HG03558 (cell line): ENCODE measurements around the gene ATP6V0C.
"Not testable (repeated sequence)": the region's sequence is repeated elsewhere in the genome, so short reads cannot be mapped to it uniquely, and the experiment has no call there.

Experiments used
- ATAC-seq: cut with Tn5 transposase; IDR thresholded peaks from one replicate; pipeline ENCODE4 v1.9.1; 2021; ENCODE audit warnings: moderate number of reproducible peaks; ENCODE audit not compliant: unreplicated experiment; ENCODE audit errors: extremely low read depth

The ATP6V0C gene

GRCh38 chr16:2473999-2474876, 39.5 kb upstream of the ATP6V0C start:
- no peak for ATAC-seq

- no peak for ATAC-seq
These were observed 38.8 kb upstream of the ATP6V0C start, which contains the start of gene TBC1D24 for GRCh38 chr16:2474877-2475412. TBC1D24 (plus strand) TSS chr16:2475127; CDS start chr16:2496149, 21,022 bp downstream.

- no peak for ATAC-seq
These were observed 38.1 kb upstream of the ATP6V0C start for GRCh38 chr16:2475413-2476344.

- ATAC-seq: no peak
These were observed 37.4 kb upstream of the ATP6V0C start for GRCh38 chr16:2476345-2476720.

DNA sequence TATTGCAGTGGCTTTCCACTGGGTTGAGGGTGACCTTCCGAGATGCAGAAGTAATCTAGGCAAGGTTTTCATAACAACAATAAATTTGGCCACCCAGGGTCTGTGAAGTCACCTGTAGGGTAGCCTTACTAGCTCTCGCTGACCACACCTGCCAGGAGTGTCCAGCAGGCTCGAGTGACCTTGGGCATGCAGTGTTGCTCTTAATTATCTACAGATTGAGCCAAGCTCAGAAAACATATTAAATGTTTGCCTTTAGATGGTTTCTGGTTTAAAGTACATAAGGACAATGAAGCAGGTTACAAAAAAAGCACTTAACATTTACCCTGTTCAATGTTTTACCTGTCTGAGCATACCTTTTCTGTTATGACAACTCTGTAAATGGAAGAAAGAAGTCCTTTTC, 37.0 kb upstream of the ATP6V0C start:
- no peak for ATAC-seq

DNA sequence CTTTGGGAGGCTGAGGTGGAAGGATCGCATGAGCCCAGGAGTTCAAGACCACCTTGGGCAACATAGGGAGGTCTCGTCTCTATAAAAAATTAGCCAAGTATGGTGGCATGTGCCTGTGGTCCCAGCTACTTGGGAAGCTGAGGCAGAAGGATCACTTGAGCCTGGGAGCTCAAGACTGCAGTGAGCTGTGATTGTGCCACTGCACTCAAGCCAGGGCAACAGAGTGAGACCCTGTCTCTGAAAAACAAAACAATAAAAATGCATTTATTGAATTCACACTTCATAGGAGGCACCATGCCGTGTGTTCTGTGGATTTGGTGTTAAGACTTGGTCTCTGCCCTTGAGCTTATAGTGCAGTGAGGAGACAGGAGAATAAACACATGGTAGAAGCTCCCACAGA, 36.4 kb upstream of the ATP6V0C start:
- no peak for ATAC-seq

- ATAC-seq: no peak
These were observed 35.5 kb upstream of the ATP6V0C start for GRCh38 chr16:2478279-2478678.

DNA sequence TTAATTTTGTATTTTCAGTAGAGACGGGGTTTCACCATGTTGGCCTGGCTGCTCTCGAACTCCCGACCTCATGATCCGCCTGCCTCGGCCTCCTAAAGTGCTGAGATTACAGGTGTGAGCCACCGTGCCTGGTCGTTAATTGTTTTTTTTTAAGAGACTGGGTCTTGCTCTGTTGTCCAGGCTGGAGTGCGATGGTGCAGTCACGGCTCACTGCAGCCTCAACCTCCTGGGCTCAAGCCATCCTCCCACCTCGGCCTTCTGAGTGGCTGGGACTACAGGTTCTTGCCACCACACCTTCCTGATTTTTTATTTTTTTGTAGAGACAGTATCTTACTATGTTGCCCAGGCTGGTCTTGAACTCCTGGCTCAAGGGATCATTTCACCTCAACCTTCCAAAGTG, 33.8 kb upstream of the ATP6V0C start:
- ATAC-seq: not testable (repeated sequence)

DNA sequence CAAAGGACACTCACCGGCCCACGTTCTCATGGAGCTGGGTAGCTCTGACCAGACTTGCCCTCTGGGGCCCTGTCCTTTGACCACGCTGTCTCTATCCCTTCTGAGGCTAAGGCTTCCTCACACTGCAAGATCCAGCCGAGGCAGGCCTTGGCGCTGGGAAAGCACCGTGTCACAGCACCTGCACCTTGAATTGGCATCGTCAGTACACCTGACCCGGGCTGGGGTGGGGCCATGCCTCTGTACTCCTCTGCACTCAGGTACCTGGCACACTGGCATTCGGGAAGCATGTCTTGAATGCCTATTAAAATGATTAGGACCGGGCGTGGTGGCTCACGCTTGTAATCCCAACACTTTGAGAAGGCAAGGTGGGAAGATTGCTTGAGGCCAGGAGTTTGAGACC, 32.8 kb upstream of the ATP6V0C start:
- ATAC-seq: no peak

GRCh38 chr16:2481676-2482075, 32.1 kb upstream of the ATP6V0C start:
- ATAC-seq: no peak

DNA sequence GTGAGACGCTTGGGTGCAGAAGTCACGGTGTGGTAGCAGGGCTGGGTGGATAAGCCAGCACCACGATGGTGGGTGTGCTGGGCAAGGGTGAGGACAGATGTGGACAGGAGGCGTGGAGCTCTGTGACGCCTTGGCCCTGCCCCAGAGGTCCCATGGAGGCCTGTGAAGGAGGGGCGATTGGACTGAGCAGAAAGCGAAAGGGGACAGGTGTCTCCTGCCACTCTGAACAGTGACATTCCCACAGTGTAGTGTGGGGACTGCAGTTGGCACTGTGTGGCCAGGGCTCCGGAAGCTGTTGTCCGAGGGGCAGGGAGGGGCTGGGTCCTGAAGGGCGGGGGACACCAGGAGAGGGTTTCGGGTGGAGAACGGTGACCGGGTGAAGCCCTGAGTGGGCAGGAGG, 31.5 kb upstream of the ATP6V0C start:
- no peak for ATAC-seq

DNA sequence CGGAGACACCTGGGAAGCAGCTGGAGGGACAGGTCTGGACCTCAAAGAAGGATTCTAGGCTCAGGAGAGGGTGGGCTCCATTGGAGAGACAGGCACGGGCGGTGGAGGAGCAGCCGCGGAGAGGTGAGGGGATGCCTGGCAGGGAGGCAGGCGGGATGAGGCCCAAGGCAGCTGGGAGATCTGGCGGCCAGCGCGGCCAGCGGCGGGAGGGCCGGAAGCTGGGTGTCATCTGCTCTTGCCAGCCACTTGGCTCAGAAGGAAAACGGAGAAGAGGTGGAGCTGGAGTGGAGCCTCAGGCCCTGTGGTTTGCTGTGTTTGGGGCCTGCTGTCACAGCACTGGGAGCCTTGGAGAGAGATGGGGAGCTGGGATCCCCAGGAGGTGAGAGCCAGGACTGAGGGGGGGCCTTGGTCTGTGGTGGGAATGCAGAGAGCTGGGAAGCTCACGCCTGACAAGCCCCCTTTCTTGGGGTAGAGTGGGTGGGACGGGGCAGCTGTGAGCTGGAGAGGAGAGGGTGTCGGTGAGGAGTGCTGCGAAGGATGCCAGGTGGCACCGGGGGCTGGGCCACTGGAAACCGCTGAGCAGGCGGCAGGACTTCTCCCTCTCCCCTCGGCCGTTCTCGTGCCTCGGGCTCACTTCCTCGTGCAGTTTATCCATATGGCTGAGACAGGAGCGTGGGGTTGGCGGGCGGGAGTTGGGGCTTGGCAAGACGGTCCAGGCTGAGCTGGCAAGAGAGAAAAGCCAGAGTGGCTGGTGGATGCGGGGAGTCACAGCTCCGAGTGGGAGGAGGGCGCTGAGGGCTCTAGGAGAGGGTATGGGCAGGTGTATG, 30.8 kb upstream of the ATP6V0C start:
- no peak for ATAC-seq

DNA sequence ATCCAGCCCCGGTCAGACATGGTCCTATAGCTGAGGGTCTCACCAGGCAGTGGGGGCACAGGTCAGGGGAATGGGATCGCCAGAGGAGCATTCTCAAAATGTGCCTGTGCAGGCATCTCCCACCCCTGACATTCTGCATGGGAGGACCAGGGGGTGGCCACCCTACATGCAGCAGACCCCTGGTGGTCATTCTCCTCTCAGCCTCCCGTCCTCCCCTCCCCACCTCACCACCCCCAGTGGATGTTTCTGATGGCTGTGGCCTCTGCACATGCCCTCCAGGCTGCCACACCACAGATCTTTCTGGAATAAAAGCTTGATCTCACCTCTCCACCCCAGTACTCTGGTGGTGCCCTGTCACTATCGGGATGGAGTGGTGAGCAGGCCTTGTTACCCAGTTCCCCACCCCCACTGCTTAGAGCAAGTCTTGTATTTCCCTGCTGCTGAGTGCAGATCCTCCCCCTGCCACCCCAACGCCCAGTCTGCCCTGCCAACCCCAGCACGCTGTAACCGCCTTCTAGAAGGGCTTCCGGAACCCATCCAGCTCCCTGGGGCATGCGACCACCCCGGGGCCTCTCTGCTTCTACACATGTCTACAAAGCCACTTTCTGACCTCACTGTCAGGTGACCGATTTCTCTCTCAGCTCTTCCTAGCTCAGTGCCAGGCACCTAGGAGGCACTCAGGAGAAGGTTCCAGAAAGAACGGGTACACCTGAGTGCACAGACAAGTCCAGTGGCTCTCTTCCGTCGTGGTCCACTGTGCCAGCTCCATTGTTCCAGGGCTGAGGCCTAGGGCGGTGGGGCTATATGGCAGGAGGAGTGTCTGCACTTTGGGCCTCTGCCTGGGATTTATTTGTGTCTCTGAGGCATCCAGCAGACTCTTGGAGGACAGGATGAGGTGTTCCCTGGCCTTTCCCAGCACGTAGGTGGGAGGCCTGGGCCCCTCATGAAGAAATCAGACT, 29.5 kb upstream of the ATP6V0C start:
- no peak for ATAC-seq

GRCh38 chr16:2484898-2485508, 28.7 kb upstream of the ATP6V0C start:
- ATAC-seq: no peak

GRCh38 chr16:2485811-2486507, 27.8 kb upstream of the ATP6V0C start:
- no peak for ATAC-seq

- ATAC-seq: peak; percentile 37
These were observed 26.9 kb upstream of the ATP6V0C start for GRCh38 chr16:2486645-2487516.

GRCh38 chr16:2487517-2487842, 26.3 kb upstream of the ATP6V0C start:
- ATAC-seq: no peak
